Endometrial microvascular endothelial cells (primary cell): ENCODE results near the gene BCL2L11. TPM values are rescaled to one million over a fixed set of nuclear protein-coding genes. Genes with fewer than 3 reads are reported as not detected.

ENCODE experiments used
- in situ Hi-C: cut with HindIII; loops from 2 replicates; pipeline ENCODE4 v1.10.0; 2017; ENCODE audit warnings: low sequenced_read_pairs, low pct_unique_long_range_greater_than_20kb; ENCODE audit errors: inconsistent ontology term
- total RNA-seq: library from RNA; depleted of rRNA; stranded (reverse); fragments of >200 nt; gene quantifications from one replicate; pipeline ENCODE4 v1.2.3, GENCODE V29; 2015; ENCODE audit errors: inconsistent ontology term

BCL2L11 gene
- total RNA-seq, 1 donor from 2014 or later = 1.1 TPM

GRCh38 chr2:111205774-111206173 is 85.1 kb downstream of the BCL2L11 start:
- in situ Hi-C loops = no loop called here

- in situ Hi-C loops = no loop called here
These were observed 87.1 kb downstream of the BCL2L11 start for GRCh38 chr2:111207851-111208250.

GRCh38 chr2:111208639-111209038 is 87.9 kb downstream of the BCL2L11 start:
- in situ Hi-C loops = no loop called here

GRCh38 chr2:111209045-111209514 is 88.4 kb downstream of the BCL2L11 start:
- in situ Hi-C loops = no loop called here

GRCh38 chr2:111210036-111210435 is 89.3 kb downstream of the BCL2L11 start:
- in situ Hi-C loops = no loop called here

- in situ Hi-C loops = no loop called here
These were observed 93.2 kb downstream of the BCL2L11 start for GRCh38 chr2:111213877-111214276.

- in situ Hi-C loops = no loop called here
These were observed 96.3 kb downstream of the BCL2L11 start for GRCh38 chr2:111216811-111217652.
